GM12878 (cell line): ENCODE results near the gene CD300LG. TPM values are rescaled to one million over a fixed set of nuclear protein-coding genes. Genes with fewer than 3 reads are reported as not detected.

ENCODE experiments used
- ATAC-seq: fragments of 200-7000 bp; cut with Tn5 transposase; 3 replicates; pipeline ENCODE4 v1.9.1; 2020; ENCODE audit warnings: mild to moderate bottlenecking, moderate library complexity
- BruUV-seq: library from RNA; stranded (reverse); fragments of 400-500 nt; replicated peaks from 2 replicates; lab custom pipeline; 2021; lab: Mats Ljungman, UMichigan
- CTCF ChIA-PET: fragments of 300-600 bp; sonication (Branson Sonifier 250); formaldehyde crosslinking; extraction: SDS; loops from one replicate; lab custom pipeline; 2021; ENCODE audit warnings: inconsistent platforms; lab: Yijun Ruan, JAX
- POLR2A ChIA-PET: fragments of 350-600 bp; formaldehyde crosslinking; extraction: SDS; loops from one replicate; lab custom pipeline; 2021; ENCODE audit warnings: inconsistent platforms; lab: Charles Lee
- RAD21 ChIA-PET: fragments of 300-600 bp; sonication (Branson Sonifier 250); formaldehyde crosslinking; loops from one replicate; lab custom pipeline; 2023; ENCODE audit warnings: antibody characterized with exemption; ENCODE audit not compliant: unreplicated experiment; lab: Charles Lee
- SMC1A ChIA-PET: fragments of 300-600 bp; sonication (Branson Sonifier 250); formaldehyde crosslinking; loops from one replicate; lab custom pipeline; 2023; ENCODE audit not compliant: unreplicated experiment, uncharacterized antibody; lab: Charles Lee
- DNase-seq: peaks from one replicate; pipeline ENCODE4 v3.0.0-alpha.2; 2011; ENCODE audit warnings: low read depth, low spot score
- FAIRE-seq: peaks from 3 replicates; lab custom pipeline; 2011; peaks lifted over from hg19 to GRCh38; lab: Jason Lieb, UNC
- H2AFZ ChIP-seq: 2 replicates; pipeline ENCODE4 v1.6.0; 2011; ENCODE audit warnings: low read depth, low read length, control low read depth; ENCODE audit not compliant: control insufficient read depth
- H3K27ac ChIP-seq: 2 replicates; pipeline ENCODE4 v1.5.1; 2011; ENCODE audit warnings: control low read depth; ENCODE audit not compliant: control insufficient read depth, insufficient read depth
- H3K27me3 ChIP-seq, 2 experiments: replicated peaks in 1 of 2; 2 replicates each; pipeline versions ENCODE4 v1.6.0 to v1.6.1; 2011; ENCODE audit warnings: low read length in 1 of 2; ENCODE audit not compliant: control insufficient read depth in 2 of 2, insufficient read depth in 2 of 2
- H3K36me3 ChIP-seq, 2 experiments: 2 replicates each; pipeline ENCODE4 v1.5.1; 2011; ENCODE audit warnings: low read length in 1 of 2; ENCODE audit not compliant: control insufficient read depth in 2 of 2, insufficient read depth in 2 of 2
- H3K4me1 ChIP-seq: 2 replicates; pipeline ENCODE4 v1.6.1; 2011; ENCODE audit warnings: mild to moderate bottlenecking, low read length, moderate library complexity, mixed read lengths; ENCODE audit not compliant: control insufficient read depth, insufficient read depth
- H3K4me2 ChIP-seq: 2 replicates; pipeline ENCODE4 v1.6.0; 2011; ENCODE audit warnings: control low read depth; ENCODE audit not compliant: control insufficient read depth, insufficient read depth
- H3K4me3 ChIP-seq: fragments of 200-600 bp; sonication (generic); 2 replicates; pipeline ENCODE4 v1.5.1; 2016
- H3K79me2 ChIP-seq: 2 replicates; pipeline ENCODE4 v1.6.0; 2011; ENCODE audit warnings: low read length; ENCODE audit not compliant: control insufficient read depth, insufficient read depth
- H3K9ac ChIP-seq: 2 replicates; pipeline ENCODE4 v1.8.0; 2011; ENCODE audit warnings: low read length, control low read depth, mixed read lengths; ENCODE audit not compliant: control insufficient read depth, insufficient read depth
- H3K9me3 ChIP-seq: replicated peaks from 3 replicates; pipeline ENCODE4 v1.5.1; 2011; ENCODE audit warnings: mild to moderate bottlenecking, low read length; ENCODE audit not compliant: control insufficient read depth, insufficient read depth
- H4K20me1 ChIP-seq: 2 replicates; pipeline ENCODE4 v1.6.0; 2011; ENCODE audit not compliant: control insufficient read depth, insufficient read depth
- CHD2 ChIP-seq: IDR thresholded peaks from 2 replicates; pipeline ENCODE4 v1.6.1; 2011; ENCODE audit warnings: low read depth, low read length, improper control_type of control experiment, borderline replicate concordance
- CREB1 ChIP-seq: IDR thresholded peaks from 2 replicates; pipeline ENCODE4 v1.6.1; 2012; ENCODE audit warnings: low read depth, mild to moderate bottlenecking, inconsistent platforms
- E2F8 ChIP-seq: fragments of 450-650 bp; IDR thresholded peaks from 2 replicates; pipeline ENCODE4 v1.6.1; 2018; ENCODE audit warnings: mild to moderate bottlenecking, low read depth, moderate library complexity; ENCODE audit not compliant: partially characterized antibody
- HDAC2 ChIP-seq: fragments of 200-600 bp; sonication (generic); IDR thresholded peaks from 2 replicates; pipeline ENCODE4 v1.6.1; 2017
- JUND ChIP-seq: IDR thresholded peaks from 2 replicates; pipeline ENCODE4 v1.6.1; 2012; ENCODE audit warnings: low read depth, mild to moderate bottlenecking, low read length, improper control_type of control experiment, moderate library complexity
- MYC ChIP-seq: IDR thresholded peaks from 2 replicates; pipeline ENCODE4 v1.6.1; 2011; ENCODE audit warnings: mild to moderate bottlenecking, low read length, moderate library complexity, inconsistent platforms; ENCODE audit not compliant: insufficient read depth, insufficient replicate concordance, insufficient read length, severe bottlenecking
- SP1 ChIP-seq: IDR thresholded peaks from one replicate; pipeline ENCODE4 v1.6.1; 2011; ENCODE audit warnings: low read depth, low read length
- SPI1 ChIP-seq: IDR thresholded peaks from 2 replicates; pipeline ENCODE4 v1.6.1; 2011; ENCODE audit warnings: low read depth, mild to moderate bottlenecking, low read length, moderate library complexity, borderline replicate concordance; ENCODE audit not compliant: insufficient read depth
- SUPT20H ChIP-seq: IDR thresholded peaks from 2 replicates; pipeline ENCODE4 v1.6.1; 2011; ENCODE audit warnings: low read depth, mild to moderate bottlenecking, low read length, moderate library complexity, borderline replicate concordance; ENCODE audit not compliant: control insufficient read depth
- TAF1 ChIP-seq: IDR thresholded peaks from 2 replicates; pipeline ENCODE4 v1.6.1; 2011; ENCODE audit warnings: mild to moderate bottlenecking, low read depth, low read length, borderline replicate concordance
- YBX1 ChIP-seq: fragments of 450-650 bp; IDR thresholded peaks from 2 replicates; pipeline ENCODE4 v1.6.1; 2016; ENCODE audit warnings: antibody characterized with exemption
- YY1 ChIP-seq: IDR thresholded peaks from 2 replicates; pipeline ENCODE4 v1.6.1; 2011; ENCODE audit warnings: low read depth, mild to moderate bottlenecking, low read length
- ZNF217 ChIP-seq: fragments of 450-650 bp; IDR thresholded peaks from 2 replicates; pipeline ENCODE4 v1.6.1; 2017; ENCODE audit warnings: antibody characterized with exemption, mild to moderate bottlenecking
- ZNF592 ChIP-seq: fragments of 450-650 bp; IDR thresholded peaks from 2 replicates; pipeline ENCODE4 v1.6.1; 2017; ENCODE audit warnings: mild to moderate bottlenecking, moderate library complexity
- WGBS: methylation state at CpG from one replicate; pipeline ENCODE4 v1.1.6; 2016; ENCODE audit warnings: low lambda C conversion rate; ENCODE audit not compliant: insufficient replicate concordance, insufficient coverage; ENCODE audit errors: missing lambda C conversion rate; 5-methylcytosine and 5-hydroxymethylcytosine counted together
- in situ Hi-C: fragments of 300-500 bp; cut with MboI; formaldehyde crosslinking; loops from 9 replicates; pipeline ENCODE4 v1.14.3; 2018; ENCODE audit warnings: mixed read lengths
- intact Hi-C: fragments of 100-400 bp; cut with micrococcal nuclease; formaldehyde crosslinking; loops from one replicate; pipeline ENCODE4 v1.14.2; 2022; ENCODE audit not compliant: unreplicated experiment
- polyA plus RNA-seq, 11 experiments: library from polyadenylated mRNA; depleted of rRNA in 4 of 11; unstranded in 6 of 11; stranded (reverse) in 5 of 11; fragments of >200 nt; fragmentation: Nextera tagmentation in 4 of 11; fragmentation: Illumina TruSeq in 1 of 11; extraction: Ambion mirVana in 4 of 11; extraction: Trizol in 1 of 11; gene quantifications; 1 replicate in 1 of 11; 2 replicates in 10 of 11; pipeline versions ENCODE4 v1.2.1 to v1.2.3, GENCODE V29; 2011 to 2016; ENCODE audit warnings: inconsistent platforms in 2 of 11, missing spikeins in 2 of 11, low read depth in 1 of 11
- total RNA-seq, 4 experiments: library from RNA; depleted of rRNA in 3 of 4; stranded (reverse); fragments of >200 nt in 3 of 4; fragmentation: Illumina TruSeq in 1 of 4; extraction: Trizol in 1 of 4; gene quantifications; 2 replicates each; pipeline versions ENCODE4 v1.2.1 to v1.2.3, GENCODE V29; 2013 to 2021

CD300LG gene
- total and polyA plus RNA-seq, 10 of the 15 experiments (the other 5 are each of a cell fraction or from before 2014, with no cell fraction given): not detected

DNA sequence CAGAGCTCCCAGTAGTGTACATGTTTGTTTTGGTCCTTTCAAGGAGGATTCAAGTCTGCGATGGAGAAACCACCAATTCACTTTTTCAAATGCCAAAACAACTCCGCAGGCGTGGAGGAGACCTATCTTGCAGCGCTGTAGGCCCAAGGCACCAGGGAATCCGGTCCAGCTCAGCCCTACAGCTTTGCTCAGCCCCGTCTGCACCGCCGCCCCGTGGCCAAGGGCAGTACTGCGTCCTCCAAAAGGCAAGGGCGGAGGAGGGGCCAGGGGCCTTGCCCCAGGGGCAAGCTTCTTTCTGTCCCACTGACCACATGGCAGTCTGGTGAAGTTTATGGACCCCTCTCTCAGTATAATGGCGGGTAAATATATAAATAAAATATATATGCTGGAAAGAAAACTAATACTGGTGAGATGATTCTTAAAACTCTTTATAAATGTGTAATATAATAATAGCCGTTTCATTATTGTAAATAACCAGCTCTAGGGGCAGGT, 709 bp upstream of the CD300LG start:
- in situ Hi-C loops (no loop called here), intact Hi-C loops (loop anchor here (5.0 kb wide), 1 partner anchor 154 kb away; no protein-coding TSS in a partner anchor)
- H3K4me1 ChIP-seq: no peaks in the 10 kb centered on the region
- H3K9me3 ChIP-seq: no peaks in the 10 kb centered on the region
- no peak overlapping the region for H3K4me3 ChIP-seq
- ChIA-PET POLR2A (interaction anchor here (0.6 kb wide), 1 partner anchor 960 kb away, joined by 4 read pairs; no protein-coding TSS in a partner anchor), SMC1A (interaction anchor here (0.8 to 1.6 kb wide), 8 partner anchors 45 to 154 kb away, joined by 3 to 4 read pairs (median 3); partner anchors contain the start of gene CFAP97D1), CTCF (interaction anchor here (0.6 to 2.4 kb wide), 25 partner anchors 9 to 270 kb away, joined by 3 to 20 read pairs (median 3); no protein-coding TSS in a partner anchor), RAD21 (interaction anchor here (0.6 to 1.0 kb wide), 6 partner anchors 16 to 322 kb away, joined by 3 to 4 read pairs (median 3); no protein-coding TSS in a partner anchor)
- H3K79me2 ChIP-seq: no peaks in the 10 kb centered on the region
- H3K9ac ChIP-seq: no peak overlapping the region
- DNase-seq (no peak), FAIRE-seq (no peak), ATAC-seq (peak; percentile 99)
- 5% methylated on average over 13 of the region's 13 CpGs for WGBS
- no peak overlapping the region for H3K4me2 ChIP-seq
- H3K27ac ChIP-seq: no peak overlapping the region
- no peaks in the 10 kb centered on the region for H3K36me3 ChIP-seq
- no peaks in the 10 kb centered on the region for H4K20me1 ChIP-seq
- no peak overlapping the region for H2AFZ ChIP-seq
- no TSS peak for BruUV-seq
- no peaks in the 10 kb centered on the region for H3K27me3 ChIP-seq
- TF ChIP-seq YY1 (0 out of 2 replicates have a peak, but pooled peaks have one; percentile 36), TAF1 (no peak), CREB1 (no peak), SP1 (no peak), MYC (no peak), JUND (no peak), YBX1 (no peak), CHD2 (peak; percentile 48; the same call in 1 of the 2 replicates), E2F8 (no peak), ZNF592 (no peak), HDAC2 (no peak), SPI1 (no peak), SUPT20H (no peak), ZNF217 (no peak)
